GM10248 (cell line): ENCODE results near the gene SLC6A6.

Source experiments
- CTCF ChIA-PET: fragments of 300-600 bp; sonication (Branson Sonifier 250); formaldehyde crosslinking; extraction: SDS; loops from one replicate; lab custom pipeline; 2021; ENCODE audit warnings: antibody characterized with exemption; lab: Yijun Ruan, JAX
- POLR2A ChIA-PET: fragments of 350-650 bp; sonication (Branson Sonifier 250); formaldehyde crosslinking; extraction: SDS; loops from one replicate; lab custom pipeline; 2020; ENCODE audit warnings: antibody characterized with exemption; lab: Yijun Ruan, JAX
- DNase-seq: peaks from one replicate; pipeline ENCODE4 v3.0.0; 2012; ENCODE audit errors: extremely low spot score
- TF ChIP-seq, protein P1 (sequence below): IDR thresholded peaks from 2 replicates; pipeline ENCODE4 v1.5.1; 2012; ENCODE audit warnings: mild to moderate bottlenecking, low read depth; ENCODE audit errors: extremely low read depth, missing control alignments, control extremely low read depth

SLC6A6 gene

DNA sequence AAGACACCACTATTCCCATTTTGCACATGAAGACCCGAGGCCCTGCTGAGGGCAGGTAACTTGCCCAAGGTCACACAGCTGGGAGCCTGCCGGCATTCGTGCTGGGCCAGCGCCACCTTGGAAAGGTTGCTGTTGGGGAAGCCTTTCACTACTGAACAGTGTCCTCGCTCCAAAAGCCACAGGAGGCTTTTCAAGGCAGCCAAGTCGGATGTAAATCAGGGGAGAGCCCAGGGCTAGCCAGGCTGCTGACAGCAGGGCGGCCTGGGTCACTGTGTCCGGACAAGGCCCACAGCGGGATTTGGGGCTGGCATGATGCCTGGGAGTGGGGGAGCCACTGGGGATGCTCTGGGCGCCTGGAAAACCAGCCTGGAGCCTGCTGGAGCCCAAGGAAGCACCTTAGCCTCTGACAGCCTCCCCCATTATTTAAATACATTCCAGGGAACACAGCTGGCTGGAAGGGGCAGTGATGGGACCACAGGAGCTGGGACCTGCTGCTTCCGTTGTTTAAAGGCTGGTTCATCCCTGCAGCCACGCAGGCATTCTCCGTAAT, 10.5 kb downstream of the SLC6A6 start:
- ChIA-PET POLR2A (no interaction called here), CTCF (interaction anchor here (0.6 kb wide), 1 partner anchor 21 kb away, joined by 3 read pairs; no protein-coding TSS in a partner anchor)
- TF ChIP-seq, protein P1, sequence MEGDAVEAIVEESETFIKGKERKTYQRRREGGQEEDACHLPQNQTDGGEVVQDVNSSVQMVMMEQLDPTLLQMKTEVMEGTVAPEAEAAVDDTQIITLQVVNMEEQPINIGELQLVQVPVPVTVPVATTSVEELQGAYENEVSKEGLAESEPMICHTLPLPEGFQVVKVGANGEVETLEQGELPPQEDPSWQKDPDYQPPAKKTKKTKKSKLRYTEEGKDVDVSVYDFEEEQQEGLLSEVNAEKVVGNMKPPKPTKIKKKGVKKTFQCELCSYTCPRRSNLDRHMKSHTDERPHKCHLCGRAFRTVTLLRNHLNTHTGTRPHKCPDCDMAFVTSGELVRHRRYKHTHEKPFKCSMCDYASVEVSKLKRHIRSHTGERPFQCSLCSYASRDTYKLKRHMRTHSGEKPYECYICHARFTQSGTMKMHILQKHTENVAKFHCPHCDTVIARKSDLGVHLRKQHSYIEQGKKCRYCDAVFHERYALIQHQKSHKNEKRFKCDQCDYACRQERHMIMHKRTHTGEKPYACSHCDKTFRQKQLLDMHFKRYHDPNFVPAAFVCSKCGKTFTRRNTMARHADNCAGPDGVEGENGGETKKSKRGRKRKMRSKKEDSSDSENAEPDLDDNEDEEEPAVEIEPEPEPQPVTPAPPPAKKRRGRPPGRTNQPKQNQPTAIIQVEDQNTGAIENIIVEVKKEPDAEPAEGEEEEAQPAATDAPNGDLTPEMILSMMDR = no peak
- DNase-seq = no peak

DNA sequence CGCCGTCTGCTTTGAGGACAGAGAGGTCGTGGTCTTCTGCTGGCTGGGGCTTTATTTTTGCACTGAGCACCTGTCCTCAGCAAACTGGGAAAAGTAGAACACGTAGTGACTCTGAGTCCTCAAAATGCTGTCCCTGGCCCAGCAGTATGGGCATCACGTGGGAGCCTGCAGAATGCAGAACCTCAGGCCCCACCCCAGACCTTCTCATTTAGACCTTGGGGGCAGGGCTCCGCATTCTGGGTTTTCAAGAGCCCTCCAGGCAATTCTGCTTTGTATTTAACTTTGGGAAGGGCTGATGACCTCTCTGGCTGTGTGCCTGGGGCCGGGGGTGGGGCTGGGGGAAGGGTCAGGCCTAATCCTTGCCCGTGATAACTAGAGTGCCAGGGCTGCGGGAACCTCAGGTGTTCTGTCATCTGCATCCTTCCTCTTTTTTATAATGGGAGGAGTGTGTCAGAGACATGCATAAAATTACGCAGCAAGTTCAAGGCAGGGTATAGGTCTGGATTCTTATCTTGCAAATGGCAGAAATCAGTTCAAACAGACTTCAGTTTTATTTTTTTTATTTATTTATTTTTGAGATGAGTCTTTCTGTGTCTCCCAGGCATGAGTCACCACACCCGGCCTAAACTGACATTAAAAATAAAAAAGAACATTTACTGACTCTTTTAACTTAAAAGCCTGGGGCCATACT, 11.1 kb downstream of the SLC6A6 start:
- ChIA-PET POLR2A (no interaction called here), CTCF (interaction anchor here (0.6 to 1.0 kb wide), 2 partner anchors 20 to 47 kb away, joined by 3 read pairs; no protein-coding TSS in a partner anchor)
- TF ChIP-seq, protein P1 = no peak
- no peak for DNase-seq

DNA sequence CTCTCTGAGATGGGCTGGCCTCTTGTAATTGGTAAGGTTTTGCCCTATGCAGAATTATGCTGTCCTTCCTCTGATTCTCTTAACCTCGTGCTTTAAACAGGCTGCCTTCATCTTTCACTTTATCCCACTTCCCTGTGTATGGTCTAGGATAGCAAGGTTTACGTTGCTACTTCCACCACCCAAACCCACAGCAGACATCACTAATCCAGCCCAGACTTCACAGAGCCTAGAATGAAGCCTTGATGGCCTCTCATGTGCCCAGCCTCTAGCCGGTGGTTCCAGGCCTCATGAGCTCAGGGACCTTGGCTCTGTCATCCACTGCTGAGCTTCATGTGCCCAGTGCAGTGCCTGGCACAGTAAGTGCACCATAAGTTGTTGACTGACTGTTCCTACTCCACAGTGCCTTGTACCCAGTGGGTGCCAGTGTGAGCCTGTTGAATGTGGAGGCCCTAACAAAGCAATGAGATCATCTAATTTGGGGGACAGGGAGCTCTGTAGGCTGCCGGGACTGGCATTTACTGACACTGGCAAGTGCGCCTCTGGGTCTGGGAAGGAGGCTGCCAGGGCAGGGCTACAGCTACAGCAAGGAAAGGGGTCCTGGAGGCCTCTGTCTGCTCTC, 12.5 kb downstream of the SLC6A6 start:
- ChIA-PET CTCF (interaction anchor here (0.9 to 2.9 kb wide), 6 partner anchors 9 to 45 kb away, joined by 3 to 14 read pairs (median 4); no protein-coding TSS in a partner anchor), POLR2A (interaction anchor here (0.6 kb wide), 1 partner anchor 15 kb away, joined by 4 read pairs; no protein-coding TSS in a partner anchor)
- TF ChIP-seq, protein P1 = no peak
- no peak for DNase-seq

DNA sequence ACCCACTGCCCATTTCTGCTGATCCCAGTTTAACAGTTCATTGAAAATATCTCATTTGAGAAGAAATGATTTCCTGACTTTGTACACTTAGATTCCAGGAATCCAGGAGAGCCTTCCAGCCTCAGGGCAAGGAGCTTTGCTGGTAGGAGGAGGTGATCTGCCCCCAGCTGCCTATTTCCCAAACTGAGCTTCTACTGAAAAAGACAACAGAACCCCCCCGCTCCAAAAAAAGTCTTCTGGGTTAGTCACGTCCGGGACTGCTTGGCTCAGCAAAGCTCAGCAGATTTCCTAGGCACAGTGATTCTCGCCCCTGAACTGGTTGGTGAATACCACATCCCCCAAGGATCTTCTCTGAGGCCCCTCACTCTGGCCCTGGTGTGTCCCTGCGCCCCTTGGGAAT, 13.1 kb downstream of the SLC6A6 start:
- DNase-seq = no peak
- TF ChIP-seq, protein P1 = no peak
- ChIA-PET POLR2A (no interaction called here), CTCF (interaction anchor here (0.9 to 2.9 kb wide), 8 partner anchors 8 to 47 kb away, joined by 3 to 14 read pairs (median 4); no protein-coding TSS in a partner anchor)

DNA sequence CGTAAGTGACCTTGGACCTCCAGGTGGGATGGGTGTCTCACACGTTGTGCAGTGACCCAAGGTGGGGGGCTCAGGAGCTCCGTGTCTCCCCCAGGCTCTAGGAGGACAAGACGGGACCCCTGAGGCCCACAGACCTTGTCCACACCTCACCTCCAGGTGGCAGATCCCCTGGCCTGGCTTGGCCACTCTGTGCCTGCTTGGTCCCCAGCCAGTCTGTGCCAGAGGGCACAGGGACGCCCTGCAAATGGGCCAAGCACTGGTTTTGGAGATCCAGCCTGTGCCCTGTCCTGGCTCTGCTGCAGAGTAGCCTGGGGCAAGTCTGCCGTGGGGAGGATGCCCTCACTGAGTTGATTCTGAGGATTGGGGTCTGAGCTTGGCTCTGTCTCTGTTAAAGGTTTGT, 14.0 kb downstream of the SLC6A6 start:
- TF ChIP-seq, protein P1 = no peak
- CTCF ChIA-PET = interaction anchor here (1.3 to 2.9 kb wide), 6 partner anchors 9 to 46 kb away, joined by 3 to 14 read pairs (median 4); no protein-coding TSS in a partner anchor
- POLR2A ChIA-PET = no interaction called here
- no peak for DNase-seq

DNA sequence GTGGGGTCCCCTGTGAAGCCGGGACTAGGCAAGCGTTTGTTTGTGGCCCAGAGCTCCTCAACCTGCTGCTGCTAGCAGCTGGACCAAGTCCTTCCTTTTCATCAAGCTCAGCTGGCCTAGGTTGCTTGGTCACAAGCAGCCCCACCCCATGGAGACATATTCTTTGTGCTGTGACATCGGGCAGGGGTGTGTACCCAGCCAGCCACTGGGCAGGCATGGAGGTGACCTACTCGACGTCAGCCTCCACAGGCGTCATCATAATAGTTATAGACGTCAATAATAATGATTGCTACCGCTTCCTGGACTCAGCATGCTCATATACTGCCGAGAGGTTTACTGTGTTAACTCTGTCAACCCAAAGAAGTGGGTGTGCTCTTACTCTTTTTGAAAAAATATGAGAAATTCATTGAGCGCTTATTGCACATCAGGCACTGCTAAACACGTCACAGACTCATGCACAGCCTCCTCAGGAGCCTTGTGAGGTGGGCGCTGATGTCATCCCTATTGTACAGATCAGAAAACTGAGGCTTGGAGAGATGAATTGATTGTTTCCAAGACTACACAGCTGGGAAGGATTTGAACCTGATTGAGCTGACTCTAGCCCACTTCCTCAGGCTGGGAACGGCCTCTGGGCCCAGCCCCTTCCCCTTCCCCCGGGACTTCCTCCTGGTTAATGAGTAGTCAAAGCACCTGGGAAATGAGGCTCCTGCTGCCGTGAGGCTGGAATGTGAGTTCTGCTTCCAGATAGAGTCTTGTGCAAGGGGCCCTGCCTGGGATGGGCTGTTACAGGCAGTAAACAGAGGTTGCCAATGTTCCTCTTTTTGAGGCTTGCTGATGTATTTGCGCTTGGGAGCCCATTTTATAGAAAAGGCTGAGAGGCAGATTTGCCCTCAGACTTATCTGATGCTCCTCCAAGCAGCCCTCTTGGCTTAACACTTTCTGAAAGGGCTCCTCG, 16.2 kb downstream of the SLC6A6 start:
- TF ChIP-seq, protein P1 = no peak
- no peak for DNase-seq
- ChIA-PET POLR2A (no interaction called here), CTCF (interaction anchor here (1.1 to 5.2 kb wide), 3 partner anchors 9 to 43 kb away, joined by 3 to 32 read pairs (median 4); no protein-coding TSS in a partner anchor)
